Activated CD4-positive, alpha-beta T cell treated with anti-CD3 and anti-CD28 coated beads, Interleukin-2, amount 50 U/mL, for 4 hours (primary cell): ENCODE data around the gene CDC45.
"Not testable (repeated sequence)": the region's sequence is repeated elsewhere in the genome, so short reads cannot be mapped to it uniquely, and the experiment has no call there.

Source experiments
- DNase-seq, 2 experiments: peaks; one replicate each; pipeline ENCODE4 v3.0.0-alpha.2; 2020

The CDC45 gene

GRCh38 chr22:19536564-19536963 is 56.8 kb downstream of the CDC45 start:
- no peak for DNase-seq

DNA sequence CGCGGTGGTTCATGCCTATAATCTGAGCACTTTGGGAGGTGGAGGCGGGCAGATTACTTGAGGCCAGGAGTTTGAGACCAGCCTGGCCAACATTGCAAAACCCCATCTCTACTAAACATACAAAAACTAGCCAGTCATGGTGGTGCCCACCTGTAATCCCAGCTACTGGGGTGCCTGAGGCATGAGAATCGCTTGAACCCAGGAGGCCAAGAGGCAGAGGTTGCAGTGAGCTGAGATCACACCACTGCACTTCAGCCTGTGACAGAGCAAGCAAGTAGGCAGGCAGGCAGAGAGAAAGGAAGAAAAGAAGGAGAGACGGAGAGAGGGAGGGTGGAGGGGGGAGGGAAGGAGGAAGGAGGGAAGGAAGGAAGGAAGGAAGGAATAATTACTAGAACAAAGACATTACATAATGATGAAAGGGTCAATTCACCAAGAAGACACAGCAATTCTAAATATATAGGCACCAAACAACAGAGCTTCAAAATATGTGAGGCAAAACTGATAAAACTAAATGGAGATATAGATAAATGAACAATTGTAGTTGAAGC is 58.3 kb downstream of the CDC45 start:
- DNase-seq, result no peak

GRCh38 chr22:19540394-19540793 is 60.7 kb downstream of the CDC45 start:
- DNase-seq, result no peak

DNA sequence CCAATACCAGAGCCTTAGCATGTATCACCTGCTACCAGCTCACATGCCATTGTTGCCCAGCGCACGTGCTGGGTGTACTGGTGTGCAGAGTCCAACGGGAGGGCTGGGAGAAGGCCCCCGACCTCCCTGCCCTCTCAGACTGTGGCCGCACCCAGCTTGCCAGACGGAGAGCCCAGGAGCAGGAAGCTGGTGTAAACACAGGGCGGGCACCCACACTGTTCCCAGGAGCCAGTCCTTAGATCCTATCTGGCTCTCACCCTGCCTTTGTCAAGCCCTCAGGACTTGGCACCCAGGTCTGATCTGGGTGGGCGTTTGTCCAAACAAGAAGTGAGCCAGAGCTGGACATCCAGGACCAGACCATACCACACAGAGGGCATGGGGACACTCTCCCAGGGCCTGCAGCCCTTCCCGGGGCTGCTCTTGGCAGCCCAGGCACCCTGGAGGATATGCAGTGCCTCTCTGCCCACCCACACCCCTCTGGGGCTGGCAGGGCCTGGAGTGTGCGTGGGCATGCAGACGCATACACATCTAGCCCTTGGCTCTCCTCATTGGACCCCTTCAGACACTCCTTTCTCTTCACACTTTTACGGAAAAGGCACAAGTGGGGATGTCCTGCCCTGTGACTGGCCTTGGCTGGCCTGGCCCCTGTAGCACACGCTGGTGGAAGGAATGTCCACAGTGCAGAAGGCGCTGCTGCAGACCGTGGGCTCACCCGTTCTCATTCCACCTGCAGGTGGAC is 64.4 kb downstream of the CDC45 start:
- DNase-seq, result no peak

- DNase-seq, result no peak
Observed at GRCh38 chr22:19545935-19546207, 66.2 kb downstream of the CDC45 start.

- DNase-seq, result no peak
Observed at GRCh38 chr22:19546680-19547079, 67.0 kb downstream of the CDC45 start.

- DNase-seq, result no peak
Observed at GRCh38 chr22:19547620-19548019, 67.9 kb downstream of the CDC45 start.

- not testable (repeated sequence) for DNase-seq
Observed at GRCh38 chr22:19548427-19548826, 68.7 kb downstream of the CDC45 start.

- DNase-seq, result no peak
Observed at GRCh38 chr22:19548964-19549363, 69.2 kb downstream of the CDC45 start.

DNA sequence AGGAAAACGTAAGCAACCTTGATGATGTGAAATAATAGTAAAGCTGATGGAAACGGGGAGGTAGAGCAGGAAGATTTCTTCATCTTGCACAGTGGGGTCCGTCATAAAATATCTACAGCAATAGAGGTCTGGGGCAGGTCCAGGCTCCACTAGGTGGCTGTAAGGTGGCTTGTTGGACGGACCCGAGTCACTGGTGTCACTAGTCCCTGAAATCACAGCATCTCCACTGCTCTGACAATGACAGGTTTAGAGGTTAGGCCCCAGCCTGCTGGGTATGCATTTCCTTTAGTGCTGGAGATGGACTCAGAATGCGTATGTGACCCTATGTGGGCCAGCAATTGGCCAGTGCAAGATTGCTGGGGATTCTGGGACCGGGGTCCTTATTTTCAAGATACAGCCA is 69.7 kb downstream of the CDC45 start:
- no peak for DNase-seq

DNA sequence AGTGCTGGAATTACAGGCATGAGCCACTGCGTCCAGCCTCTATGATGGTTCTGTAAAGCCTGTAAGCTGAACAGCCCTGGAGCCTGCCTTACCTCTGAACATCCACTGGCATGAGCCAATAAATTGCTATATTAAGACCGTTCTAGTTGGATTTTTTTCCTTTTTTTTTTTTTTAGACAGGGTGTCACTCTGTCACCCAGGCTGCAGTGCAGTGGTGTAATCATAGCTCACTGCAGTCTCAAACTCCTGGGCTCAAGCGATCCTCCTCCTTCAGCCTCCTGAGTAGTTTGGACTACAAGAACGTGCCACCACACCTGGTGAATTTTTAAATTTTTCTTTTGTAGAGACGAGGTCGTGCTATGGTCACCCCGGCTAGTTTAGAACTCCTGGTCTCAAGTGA is 70.7 kb downstream of the CDC45 start:
- no peak for DNase-seq

- DNase-seq, result no peak
Observed at GRCh38 chr22:19553201-19553600, 73.5 kb downstream of the CDC45 start.

DNA sequence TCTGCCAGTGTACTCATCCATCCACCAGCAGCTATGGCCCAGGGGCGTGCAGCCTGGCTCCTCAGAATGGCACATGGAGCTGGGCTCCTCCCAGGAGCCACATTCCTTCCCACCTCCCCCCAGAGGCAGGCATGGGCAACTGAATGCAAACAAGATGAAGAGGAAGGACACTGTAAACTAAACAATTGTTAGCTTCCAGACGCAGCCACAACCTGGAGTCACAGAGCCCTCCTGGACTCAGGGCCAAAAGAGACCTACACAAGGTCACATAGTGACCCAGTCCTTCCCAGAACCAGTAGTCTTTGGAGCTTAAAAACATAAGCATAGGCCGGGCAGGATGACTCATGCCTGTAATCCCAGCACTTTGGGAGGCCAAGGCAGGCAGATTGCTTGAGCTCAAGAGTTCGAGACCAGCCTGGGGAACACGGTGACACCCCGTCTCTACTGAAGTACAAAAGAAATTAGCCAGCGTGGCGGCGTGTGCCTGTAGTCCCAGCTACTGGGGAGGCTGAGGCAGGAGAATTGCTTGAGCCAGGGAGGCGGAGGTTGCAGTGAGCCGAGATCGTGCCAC is 75.2 kb downstream of the CDC45 start:
- DNase-seq, result no peak

GRCh38 chr22:19555651-19556050 is 75.9 kb downstream of the CDC45 start:
- no peak for DNase-seq

- no peak for DNase-seq
Observed at GRCh38 chr22:19556963-19557545, 77.3 kb downstream of the CDC45 start.

DNA sequence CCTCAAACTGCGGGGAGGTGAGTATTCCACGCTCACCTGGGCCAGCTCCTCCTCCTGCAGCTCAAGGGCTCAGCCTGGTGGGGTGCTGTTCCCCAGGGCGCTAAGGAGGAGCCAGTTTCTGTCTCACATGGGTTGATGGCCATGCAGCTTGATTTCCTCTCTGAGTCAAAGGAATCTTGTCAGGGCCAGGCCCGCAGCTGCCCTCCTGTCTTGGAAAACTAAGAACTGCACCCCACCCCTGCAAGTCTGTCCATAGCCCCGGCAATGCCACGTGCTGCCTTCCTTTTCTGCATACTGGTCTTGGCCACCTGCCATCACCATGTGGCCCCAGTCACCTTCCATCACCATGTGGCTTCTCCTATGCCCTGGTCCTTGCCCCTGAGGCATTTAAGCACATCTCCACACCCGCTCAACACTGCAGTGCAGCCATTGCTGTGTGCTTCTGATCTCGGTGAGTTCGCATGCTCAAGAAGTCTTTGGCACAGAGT is 79.6 kb downstream of the CDC45 start:
- DNase-seq, result no peak

GRCh38 chr22:19559956-19560355 is 80.2 kb downstream of the CDC45 start:
- DNase-seq, result no peak

- no peak for DNase-seq
Observed at GRCh38 chr22:19565382-19566278, 85.9 kb downstream of the CDC45 start.

GRCh38 chr22:19566279-19567156 is 86.8 kb downstream of the CDC45 start:
- DNase-seq, result no peak

DNA sequence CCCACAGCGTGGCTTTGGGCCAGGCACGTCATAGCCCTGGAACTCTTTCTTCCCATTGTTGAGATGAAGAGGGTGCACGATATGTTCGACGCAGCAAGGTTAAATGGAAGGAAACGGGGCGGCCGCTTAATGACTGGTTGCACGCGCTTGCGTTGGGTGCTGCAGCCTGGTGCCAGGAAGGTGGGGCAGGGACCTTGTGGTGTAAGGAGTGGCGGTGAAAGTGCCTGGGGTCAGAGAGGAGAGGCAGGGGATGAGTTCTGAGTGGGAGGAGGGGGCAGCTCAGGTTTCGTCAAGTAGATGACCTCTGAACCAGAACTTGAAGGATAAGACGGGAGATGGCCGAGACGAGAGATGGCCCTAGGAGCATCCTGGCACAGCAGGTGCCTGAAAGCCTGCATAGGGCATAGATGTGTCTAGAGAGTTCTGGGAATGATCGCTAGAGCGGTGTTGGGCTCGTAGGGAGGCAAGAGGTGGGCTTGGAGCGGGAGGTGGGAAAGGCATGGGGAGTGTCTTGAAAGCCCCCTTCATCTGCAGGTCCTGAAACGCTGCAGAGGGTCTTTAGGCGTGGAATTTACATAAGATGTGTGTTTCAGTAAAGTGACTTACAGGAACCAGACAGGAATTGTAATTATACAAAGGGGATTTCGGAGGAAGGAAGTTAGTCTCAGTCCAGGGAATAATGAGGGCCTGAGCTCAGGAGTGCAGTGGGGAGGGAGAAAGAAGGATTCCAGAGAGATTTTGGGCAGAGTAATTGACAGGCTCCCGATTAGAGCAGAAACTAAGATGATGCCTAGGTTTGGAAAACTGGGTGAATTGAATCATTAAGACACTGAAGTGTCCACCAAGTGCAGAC is 87.7 kb downstream of the CDC45 start:
- DNase-seq, result no peak
